ENCODE results near the gene UQCRQ. TPM values are rescaled to one million over a fixed set of nuclear protein-coding genes. Genes with fewer than 3 reads are reported as not detected.

Gene UQCRQ
- total RNA-seq, 1 experiment from 2014 or later = 306 TPM

- Histone ChIP-seq H3K18ac (ENCODE audit: insufficient read length, low read depth, low read length) (no peak overlapping the region), H3K23me2 (ENCODE audit: insufficient read length, low read depth, low read length, poor library complexity, severe bottlenecking) (no peaks in the 10 kb centered on the region), H4K91ac (ENCODE audit: insufficient read length, low read depth, low read length) (no peak overlapping the region), H2AFZ (ENCODE audit: low read length) (no peak overlapping the region), H2BK20ac (ENCODE audit: low read depth, low read length, poor library complexity, severe bottlenecking) (no peak overlapping the region), H2BK12ac (ENCODE audit: insufficient read length, low read depth, low read length) (no peak overlapping the region), H4K8ac (replicated peaks; ENCODE audit: insufficient read length, low read depth, low read length) (no peak overlapping the region), H2AK5ac (ENCODE audit: insufficient read length, low read length) (no peak overlapping the region), H3K79me1 (ENCODE audit: insufficient read depth, low read depth, low read length, poor library complexity, severe bottlenecking) (no peaks in the 10 kb centered on the region), H2BK15ac (ENCODE audit: low read depth, low read length) (no peak overlapping the region), H3K27ac (ENCODE audit: insufficient read length, low read depth, low read length) (no peak overlapping the region), H2BK5ac (ENCODE audit: insufficient read length, low read length) (no peak overlapping the region), H4K20me1 (ENCODE audit: control insufficient read depth, insufficient read depth, insufficient read length) (no peaks in the 10 kb centered on the region), H3K23ac (ENCODE audit: insufficient read length, low read depth, low read length) (no peak overlapping the region), H3K4me2 (ENCODE audit: insufficient read depth, insufficient read length, low read length) (no peak overlapping the region), H3K14ac (ENCODE audit: insufficient read depth, low read length) (no peak overlapping the region), H3K27me3 (ENCODE audit: insufficient read depth, low read length) (no peaks in the 10 kb centered on the region; the same call in 1 of the 2 replicates), H3T11ph (ENCODE audit: low read length) (no peak overlapping the region), H3K4ac (ENCODE audit: low read depth, low read length) (no peak overlapping the region), H3K9ac (ENCODE audit: extremely low read depth, insufficient read length, low read length) (no peak overlapping the region), H4K5ac (ENCODE audit: insufficient read length, low read depth, low read length) (no peak overlapping the region), H3K79me2 (ENCODE audit: insufficient read depth, low read length) (no peaks in the 10 kb centered on the region), H3K9me3 (ENCODE audit: control insufficient read depth, low read depth, low read length) (no peaks in the 10 kb centered on the region), H3K56ac (ENCODE audit: insufficient read length, low read depth, low read length) (no peak overlapping the region), H3K4me1 (ENCODE audit: insufficient read depth, low read length) (no peaks in the 10 kb centered on the region), H2BK120ac (ENCODE audit: low read depth, low read length, poor library complexity, severe bottlenecking) (no peak overlapping the region)
- Mint-ChIP-seq H3K4me1 (no peaks in the 10 kb centered on the region), H3K4me3 (no peak overlapping the region), H3K27ac (no peak overlapping the region; a peak in 1 of 7 replicates), H3K9me3 (no peaks in the 10 kb centered on the region), H3K36me3 (ENCODE audit: insufficient read depth in 1 of 3, low read depth in 3 of 3) (peaks cover 36 to 74% (median 71%) of the 10 kb centered on the region in 3 experiments; a peak in 6 of 7 replicates), H3K27me3 (ENCODE audit: low read depth) (no peaks in the 10 kb centered on the region)
- DNase-seq = no peak
- no peak for TF ChIP-seq CTCF (conservative IDR thresholded peaks at IDR 0.05)
- WGBS (ENCODE audit: extremely low coverage, insufficient read length, low lambda C conversion rate) = no CpG with 5 or more reads among the region's 4 CpGs
Measured at GRCh38 chr5:132895719-132896305, 29.4 kb downstream of the UQCRQ start.

All from H9 (cell line).